HG03378 (cell line): ENCODE measurements around the gene SHC2.
"Not testable (repeated sequence)": the region's sequence is repeated elsewhere in the genome, so short reads cannot be mapped to it uniquely, and the experiment has no call there.

ENCODE experiments used
- ATAC-seq: cut with Tn5 transposase; IDR thresholded peaks from one replicate; pipeline ENCODE4 v1.9.1; 2021; ENCODE audit warnings: mild to moderate bottlenecking, moderate library complexity; ENCODE audit not compliant: unreplicated experiment

The SHC2 gene

DNA sequence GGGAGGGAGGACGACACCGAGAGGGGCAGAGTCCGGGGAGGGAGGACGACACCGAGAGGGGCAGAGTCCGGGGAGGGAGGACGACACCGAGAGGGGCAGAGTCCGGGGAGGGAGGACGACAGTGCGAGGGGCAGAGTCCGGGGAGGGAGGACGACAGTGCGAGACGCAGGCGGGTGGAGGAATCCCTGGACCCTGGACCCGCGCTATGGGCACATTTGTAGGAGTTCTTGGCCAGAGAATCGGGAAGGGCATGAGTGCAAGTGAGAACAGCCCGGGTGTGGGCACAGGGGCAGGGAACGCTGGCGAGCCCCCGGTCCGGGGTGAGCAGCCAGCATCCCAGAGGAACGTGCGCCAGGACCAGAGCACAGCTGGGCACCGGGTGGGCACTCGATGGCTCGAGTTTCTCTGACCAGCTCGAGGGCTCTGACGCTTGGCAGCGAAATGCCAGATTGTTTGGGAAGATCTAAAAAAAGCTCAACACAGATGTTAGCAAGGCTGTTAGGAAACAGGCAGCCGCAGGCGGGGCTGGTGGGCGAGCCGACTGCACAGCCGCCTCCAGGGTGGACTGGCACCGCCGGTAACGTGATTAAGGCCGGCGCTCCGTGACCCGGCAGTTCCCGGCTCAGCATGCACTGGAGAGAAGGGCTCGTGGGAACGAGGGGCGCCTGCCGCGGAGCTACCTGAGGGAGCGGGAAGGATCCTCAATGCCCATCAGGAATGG lies 33.9 kb downstream of the SHC2 start:
- no peak for ATAC-seq

DNA sequence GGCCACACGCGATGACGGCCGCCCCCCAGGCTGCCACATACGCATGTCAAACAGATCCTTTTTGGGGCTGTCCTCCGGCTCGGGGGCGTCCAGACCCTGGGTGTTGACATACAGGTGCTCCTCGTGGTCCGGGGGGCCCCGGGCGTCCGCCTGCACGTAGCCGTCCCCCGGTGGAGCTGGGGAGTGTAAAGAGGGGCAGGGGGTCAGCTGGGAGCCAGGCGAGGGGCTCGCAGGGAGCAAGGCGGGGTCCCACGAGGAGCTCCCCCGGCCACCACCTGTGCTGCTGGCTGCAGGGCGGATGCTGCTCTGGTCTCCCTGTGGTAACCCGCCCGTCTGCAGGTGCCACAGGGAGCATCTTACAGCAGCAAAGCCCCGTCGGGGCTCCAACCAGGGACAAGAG lies 35.8 kb downstream of the SHC2 start:
- ATAC-seq, result no peak

DNA sequence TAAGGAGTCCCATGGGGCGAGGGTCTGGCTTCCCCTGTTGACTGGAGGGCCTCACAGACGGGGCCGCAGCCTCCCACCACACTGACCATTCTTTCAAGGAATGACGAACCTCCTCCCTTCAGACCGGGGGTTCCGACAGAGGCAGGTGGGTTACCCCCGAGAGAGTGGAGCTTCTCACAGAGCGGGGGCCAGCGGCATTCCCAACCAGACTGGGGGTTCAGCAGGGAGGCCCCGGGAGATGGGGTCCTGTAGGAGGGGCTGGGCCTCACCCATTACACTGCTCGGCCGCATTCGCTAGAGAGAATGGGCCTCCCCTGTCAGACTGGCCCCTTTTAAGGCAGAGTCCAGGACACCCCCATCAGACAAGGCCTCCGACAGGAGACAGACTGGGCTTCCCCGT lies 36.3 kb downstream of the SHC2 start:
- no peak for ATAC-seq

DNA sequence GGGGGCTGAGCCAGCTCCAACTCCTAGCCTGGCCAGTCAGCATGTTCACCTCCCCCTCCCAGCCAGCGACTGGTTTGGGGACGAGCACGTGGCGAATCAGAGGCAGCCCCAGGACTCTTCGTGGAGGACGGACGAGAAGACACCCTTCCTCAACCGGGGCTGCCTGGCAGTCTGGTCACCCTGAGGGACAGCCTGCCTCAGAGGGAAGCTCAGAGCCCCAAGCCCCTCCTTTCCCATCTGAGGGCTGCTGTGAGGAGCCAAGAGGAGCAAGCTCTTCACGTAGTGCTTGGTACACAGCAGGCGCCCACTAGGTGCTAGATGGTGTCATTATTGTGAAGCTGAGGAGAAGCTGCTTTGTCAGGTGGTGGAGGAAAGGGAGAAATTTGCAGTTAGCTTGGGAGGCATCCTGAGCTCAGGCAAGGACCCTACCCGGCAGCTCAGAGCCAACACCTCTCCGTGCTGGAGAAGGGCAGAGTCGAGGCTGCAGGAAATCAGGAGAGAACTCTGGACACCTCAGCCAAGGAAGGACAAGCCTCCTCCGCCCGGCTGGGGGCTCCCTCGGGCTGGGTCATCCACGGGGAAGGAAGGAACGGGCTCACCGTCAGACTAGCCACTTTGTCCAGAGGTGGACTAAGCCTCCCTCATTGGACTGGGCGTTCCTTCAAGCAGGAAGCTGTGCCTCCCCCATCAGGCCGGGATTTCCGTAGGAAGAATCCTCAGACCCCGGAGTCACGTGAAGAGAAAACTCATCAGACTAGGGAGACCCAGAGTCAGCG lies 37.0 kb downstream of the SHC2 start:
- ATAC-seq, result no peak

DNA sequence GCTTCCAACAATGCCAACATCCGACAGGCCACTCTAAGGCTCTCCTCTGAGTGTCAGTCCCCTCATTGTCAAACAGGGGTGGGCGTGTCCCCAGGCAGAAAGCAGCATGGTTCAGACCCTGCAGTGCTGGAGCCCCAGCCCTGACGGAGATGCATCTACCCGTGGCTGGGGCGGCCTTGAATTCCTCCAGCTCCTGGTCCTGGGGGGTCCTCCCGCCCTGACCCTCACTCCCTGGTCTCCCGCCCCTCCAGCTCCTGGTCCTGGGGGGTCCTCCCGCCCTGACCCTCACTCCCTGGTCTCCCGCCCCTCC lies 38.0 kb downstream of the SHC2 start:
- ATAC-seq, result not testable (repeated sequence)

DNA sequence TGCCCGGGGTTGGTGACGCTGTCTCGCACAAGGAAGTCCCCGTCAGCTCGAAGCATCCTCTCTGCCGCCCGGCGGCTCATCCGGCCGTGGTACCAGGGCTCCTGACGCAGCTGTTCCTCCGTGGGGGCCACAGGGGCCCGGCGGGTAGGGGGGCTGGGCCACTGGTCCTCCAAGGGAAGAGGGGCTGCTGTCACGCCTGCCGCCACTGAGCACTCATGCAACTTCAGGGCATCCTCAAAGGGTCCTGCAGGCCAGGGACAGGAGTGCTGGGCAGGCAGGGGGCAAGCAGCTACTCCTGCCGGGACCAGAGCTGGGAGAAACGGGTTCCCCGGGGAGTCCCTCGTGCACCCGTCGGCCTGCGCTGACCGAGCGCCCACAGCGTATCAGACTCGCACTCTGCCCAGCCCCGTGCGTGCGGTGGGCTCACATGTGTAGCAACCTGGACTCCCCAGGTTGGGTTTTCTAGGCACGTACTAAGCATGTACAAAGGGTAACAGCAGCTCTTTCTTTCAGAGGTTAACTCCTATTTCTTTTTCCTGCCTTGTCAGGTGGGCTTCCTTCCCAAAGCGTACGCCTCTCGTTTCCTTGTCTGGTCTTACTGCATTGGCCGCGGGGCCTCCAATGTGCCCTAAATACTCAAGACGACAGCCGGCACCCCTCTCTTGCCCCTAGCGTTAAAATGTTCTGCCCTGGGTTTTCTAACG lies 38.5 kb downstream of the SHC2 start:
- no peak for ATAC-seq

GRCh38 chr19:419721-420515 lies 40.9 kb downstream of the SHC2 start:
- no peak for ATAC-seq

DNA sequence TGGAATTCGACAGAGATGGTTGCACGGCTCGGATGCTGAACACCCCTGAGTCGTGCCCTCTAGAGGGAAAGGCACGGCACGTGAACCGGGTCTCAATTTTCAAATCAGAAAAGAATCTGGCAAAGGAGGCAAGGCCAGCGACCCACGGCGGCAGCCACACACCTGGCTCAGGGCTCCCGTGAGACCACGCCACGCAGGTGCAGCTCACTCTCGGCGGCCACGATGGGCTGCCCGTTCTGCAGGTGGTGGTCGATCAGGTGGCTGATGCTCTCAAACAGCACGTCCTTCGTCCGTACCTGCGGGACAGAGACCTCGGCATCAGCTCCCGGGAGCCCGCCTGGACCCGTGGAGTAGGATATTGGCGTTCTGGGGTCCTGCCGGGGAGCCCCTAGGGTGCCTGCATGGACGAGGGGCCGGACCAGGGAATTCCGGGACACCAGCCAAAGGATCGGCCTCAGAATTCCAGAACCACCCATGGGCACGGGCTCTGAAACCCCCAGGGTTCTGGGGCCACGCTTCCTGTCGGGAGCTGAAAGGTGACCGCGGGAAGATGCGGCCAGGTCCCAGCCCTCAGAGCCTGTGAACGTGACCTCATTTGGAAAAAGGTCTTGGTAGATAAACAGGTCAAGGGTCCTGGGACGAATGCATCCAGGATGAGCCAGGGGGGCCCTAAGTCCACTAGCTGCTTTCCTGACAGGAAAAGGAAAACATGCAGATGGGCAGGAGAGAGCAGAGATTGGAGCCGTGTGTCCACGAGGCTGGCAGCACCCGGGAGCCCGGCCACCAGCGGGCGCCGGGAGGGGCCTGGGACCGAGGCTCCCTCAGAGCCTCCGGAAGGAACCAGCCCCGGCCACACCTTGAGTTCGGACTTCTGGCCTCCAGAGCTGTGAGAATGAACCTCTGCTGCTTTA lies 41.8 kb downstream of the SHC2 start:
- ATAC-seq, result no peak

- no peak for ATAC-seq
Observed at GRCh38 chr19:416416-416815, 44.4 kb downstream of the SHC2 start.

DNA sequence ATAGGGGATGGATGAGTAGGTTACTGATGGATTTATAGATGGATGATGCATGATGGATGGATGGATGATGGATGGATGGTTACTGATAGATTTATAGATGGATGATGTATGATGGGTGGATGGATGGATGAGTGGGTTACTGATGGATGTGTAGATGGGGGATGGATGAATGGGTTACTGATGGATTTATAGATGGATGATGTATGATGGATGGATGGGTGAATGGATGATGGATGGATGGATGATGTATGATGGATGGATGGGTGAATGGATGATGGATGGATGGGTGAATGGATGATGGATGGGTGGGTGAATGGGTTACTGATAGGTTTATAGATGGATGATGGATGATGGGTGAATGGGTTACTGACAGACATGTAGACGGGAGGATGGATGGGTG lies 45.5 kb downstream of the SHC2 start:
- ATAC-seq, result no peak

- no peak for ATAC-seq
Observed at GRCh38 chr19:413756-414420, 46.9 kb downstream of the SHC2 start.

- ATAC-seq, result no peak
Observed at GRCh38 chr19:412356-413355, 48.2 kb downstream of the SHC2 start.

DNA sequence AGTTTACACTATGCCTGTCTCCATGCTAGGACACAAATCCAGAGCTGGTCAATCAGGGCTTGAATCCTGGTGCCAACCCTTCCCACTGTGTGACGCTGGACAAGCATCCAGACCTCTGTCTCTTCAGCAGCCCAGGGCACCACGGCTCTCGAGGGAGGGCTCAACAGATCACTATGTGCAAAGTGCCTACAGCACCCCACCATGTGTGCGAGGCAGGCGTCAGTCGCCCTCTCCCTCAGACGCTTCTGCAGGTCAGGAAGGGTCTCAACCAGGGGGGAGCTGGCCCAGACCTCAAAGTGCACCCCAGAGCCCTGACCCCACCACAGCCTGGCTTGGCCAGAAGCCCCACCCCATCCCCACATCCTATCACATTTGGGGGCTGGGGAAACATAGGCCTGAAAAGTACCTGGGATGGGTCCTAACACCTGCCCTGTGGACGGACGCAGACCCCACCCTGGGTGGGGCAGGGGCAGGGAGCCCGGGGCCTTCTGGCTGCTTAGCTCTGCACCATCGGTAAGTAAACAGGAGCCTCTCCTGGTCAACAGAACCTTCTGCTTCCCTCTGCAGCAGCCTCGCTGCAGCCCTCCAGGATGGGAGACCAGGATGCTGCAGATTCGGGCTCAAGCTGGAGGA lies 49.0 kb downstream of the SHC2 start:
- ATAC-seq, result no peak

DNA sequence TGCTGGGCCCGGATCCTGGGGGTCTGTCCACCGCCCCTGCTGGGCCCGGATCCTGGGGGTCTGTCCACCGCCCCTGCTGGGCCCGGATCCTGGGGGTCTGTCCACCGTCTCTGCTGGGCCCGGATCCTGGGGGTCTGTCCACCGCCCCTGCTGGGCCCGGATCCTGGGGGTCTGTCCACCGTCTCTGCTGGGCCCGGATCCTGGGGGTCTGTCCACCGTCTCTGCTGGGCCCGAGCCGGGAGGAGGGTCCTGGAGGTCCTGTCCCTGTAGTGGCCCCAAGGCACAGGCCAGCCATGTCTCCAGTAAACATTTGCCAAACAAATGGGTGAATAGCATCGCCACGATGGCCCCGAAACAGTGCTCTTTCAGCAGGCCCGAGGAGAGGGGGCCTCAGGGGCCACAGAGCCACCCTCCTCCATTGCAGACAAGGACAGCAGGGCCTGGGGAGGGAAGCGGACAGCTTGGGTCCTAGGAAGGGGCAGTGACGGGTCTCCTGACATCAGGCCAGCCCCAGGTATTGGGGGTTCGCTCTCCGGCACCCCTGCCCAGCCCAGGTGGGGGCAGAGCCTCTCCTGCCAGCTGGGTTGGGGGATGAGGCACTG lies 49.6 kb downstream of the SHC2 start:
- ATAC-seq, result not testable (repeated sequence)

DNA sequence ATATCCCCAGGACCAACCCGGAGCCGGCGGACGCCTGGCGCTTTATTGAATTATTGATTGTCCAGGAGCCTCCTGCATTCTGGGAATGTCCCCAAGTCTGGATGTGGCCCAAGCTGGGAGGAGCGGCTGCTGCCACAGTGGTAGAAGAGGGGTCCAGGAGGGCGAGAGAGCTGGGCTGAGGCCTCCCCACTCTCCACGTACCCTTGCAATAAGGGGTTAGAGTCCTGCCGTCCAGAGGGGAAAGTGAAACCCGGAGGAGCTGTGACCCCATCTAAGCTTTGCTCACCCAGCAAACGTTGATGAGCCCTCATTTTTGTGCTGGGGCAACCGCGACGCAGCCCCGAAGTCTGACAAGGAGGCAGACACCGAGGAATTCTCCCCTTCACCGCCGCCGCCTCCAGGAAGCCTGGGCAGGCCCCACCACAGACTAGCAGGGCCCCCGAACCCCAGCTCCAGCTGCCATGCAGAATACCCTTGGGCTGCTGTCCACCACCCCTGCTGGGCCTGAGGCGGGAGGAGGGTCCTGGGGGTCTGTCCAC lies 50.5 kb downstream of the SHC2 start:
- ATAC-seq, result no peak

DNA sequence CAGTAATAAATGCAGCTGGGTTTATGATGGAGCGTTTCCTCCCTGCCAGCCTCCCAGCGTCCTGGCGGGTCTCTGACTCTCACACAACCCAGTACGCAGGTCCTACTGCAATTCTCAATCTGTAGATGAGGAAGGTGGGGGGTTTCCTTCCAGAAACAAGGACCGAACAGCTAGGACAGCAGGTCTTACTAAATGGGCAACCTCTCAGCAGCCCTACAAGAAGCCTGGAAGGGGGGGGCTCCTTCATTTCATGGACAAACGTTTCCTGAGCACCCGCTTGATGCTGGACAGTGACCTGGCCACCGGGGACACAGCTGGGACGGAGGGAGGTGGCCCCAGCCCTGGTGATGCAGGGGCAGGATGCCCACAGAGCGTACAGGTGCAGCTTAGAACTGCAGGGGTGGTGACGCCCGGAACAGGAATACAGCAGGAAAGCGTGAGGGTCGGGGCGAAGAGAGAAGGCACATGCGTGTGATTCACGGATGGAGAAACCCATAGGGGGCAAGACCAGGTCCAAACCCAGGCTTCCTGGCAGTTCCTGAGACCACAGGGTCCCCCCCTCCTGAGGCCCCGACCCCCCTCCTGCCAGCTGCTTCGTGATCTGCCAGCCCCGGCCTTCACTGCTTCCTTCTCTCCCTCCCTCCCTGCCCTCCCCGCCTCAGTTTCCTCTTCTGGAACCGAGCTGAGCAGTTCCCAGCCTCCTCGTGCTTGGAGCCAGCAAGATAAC lies 51.2 kb downstream of the SHC2 start:
- no peak for ATAC-seq
